ENCODE measurements around the gene GNGT1. TPM values are rescaled to one million over a fixed set of nuclear protein-coding genes. Genes with fewer than 3 reads are reported as not detected.

GNGT1 gene
- total RNA-seq, 1 donor from 2014 or later = not detected

DNA sequence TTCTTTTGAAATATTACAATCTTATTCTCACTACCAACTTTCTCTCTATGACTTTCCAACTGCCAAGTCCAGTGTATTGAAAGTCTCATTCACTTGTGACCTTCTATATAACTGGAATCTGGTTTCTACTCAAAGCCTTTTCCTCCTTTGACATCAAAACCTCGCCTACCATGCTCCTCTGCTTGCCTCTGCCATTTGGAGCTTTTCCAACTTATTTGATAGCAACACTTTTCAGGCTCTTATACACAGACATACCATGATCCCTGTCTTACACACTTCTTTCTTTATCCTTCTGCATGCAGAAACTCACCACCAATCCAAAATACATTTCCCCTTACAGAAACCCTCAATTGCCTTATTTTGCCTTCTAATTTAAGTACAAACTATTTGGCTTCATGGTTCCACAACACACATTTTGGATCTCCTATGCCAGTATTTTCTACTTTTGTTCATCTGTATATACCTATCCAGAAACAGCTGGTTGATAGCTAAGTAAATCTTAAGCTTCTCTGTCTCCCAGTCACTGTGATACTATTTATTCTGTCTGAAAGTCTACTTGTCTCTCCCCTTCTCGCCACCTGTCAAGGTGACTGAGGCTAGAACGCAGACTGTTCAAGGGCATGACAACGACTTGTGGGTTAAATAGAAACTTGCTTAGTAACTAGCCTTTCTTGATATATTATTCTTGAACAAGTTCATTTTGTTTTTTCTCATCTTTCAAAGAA, 37.6 kb downstream of the GNGT1 start:
- DNase-seq = no peak

DNA sequence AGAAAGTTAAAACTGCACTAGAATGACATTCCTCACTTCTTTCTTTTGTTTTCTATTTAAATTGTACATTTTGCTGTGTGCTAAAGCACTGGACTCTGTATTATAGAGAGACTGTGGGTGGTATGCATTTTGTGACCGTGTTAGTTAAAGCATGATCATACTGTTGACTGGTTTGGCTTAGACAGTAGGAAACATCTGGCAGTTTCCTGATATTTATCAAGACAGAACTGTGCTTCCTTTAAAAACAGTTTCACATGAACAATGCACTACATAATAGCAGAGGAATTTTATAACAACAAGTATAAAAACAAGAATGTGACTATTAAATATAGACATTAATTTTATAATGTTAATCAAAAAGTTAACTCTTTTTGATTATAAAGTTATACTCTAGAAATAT, 38.3 kb downstream of the GNGT1 start:
- DNase-seq = no peak

DNA sequence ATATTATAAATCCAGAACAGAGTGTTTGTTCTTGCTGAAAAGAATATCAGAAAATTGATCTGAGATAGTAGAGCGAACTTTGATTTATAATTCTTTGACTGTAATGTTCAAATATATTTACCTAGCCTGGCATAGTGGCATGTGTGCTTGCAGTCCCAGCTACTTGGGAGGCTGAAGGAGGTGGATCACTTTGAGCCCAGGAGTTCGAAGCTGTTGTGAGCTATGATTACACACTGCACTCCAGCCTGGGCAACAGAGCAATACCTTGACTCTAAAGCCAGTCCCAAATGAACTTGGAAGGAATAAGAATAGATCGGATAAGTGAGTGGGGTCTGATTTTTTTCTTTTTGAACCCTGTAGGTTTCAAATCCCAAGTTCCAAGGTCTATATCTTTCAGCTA, 38.7 kb downstream of the GNGT1 start:
- no peak for DNase-seq

DNA sequence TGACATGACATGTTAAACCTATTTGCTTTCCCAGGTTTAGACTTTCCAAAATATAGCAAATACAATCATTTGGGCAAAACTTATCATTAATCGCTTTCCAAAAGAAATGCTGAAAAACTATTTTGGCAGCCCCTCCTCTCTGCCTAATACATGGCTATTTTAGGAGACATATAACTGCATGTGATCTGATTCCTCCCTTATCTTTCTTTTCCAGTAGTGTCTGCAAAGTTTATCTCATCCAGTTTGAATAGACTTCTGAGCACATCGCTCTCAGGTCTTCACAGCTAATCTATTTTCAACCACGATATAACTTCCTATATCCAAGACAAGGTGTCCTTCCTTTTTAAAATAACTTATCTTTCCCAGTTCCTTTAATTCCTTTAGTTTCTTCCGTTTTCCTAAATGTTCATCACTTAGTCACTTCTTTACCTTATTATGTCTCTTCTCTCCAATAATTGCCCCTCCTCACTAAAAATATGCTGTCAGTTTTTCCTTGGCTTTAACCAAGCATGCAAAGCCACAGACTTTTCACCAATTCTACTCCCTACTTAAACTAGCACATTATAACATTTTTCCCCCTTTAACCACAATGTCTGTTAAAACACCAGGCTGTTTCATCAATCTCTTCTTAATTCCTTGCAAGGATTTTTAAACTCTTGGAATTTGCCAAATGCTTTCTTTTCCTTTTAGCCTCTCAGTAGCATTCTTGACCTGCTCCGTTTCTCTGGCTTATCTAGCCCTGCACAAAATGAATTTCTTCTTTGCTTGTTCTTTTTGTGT, 39.6 kb downstream of the GNGT1 start:
- DNase-seq = no peak

DNA sequence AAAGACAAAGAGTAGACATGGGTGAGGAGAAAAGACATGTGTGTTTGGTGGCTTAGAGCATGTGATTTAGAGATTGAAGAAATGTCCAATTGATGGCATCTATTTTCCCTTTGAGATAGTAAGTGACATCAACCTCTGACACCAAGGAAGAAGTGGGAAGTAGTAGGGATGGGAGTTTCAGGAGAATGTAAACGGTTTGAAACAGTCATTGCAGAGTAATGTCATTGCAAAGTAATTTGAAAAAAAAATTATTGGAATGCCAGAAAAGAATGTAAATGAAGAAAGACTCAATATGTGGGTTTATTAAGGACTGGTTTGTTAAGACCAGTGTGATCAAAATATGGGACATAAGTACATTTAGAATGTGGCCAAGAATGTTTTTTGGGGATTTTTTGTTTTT, 41.7 kb downstream of the GNGT1 start:
- no peak for DNase-seq

DNA sequence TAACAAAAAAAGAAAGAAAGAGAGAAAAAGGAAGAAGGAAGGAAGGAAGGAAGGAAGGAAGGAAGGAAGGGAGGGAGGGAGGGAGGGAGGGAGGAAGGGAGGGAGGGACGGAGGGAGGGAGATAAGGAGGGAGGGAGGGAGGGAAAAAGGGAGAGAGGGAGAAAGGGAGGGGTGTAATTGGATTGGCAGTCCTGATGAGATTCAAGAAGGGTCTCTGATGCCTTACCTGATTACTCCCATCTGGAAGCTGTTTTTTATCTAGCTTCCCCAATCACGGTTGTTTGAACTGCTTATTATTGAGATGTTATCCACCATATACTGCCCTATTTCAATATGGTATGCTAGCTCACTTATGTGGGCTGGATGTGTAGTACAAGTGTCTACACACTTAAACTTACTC, 42.5 kb downstream of the GNGT1 start:
- DNase-seq = no peak

DNA sequence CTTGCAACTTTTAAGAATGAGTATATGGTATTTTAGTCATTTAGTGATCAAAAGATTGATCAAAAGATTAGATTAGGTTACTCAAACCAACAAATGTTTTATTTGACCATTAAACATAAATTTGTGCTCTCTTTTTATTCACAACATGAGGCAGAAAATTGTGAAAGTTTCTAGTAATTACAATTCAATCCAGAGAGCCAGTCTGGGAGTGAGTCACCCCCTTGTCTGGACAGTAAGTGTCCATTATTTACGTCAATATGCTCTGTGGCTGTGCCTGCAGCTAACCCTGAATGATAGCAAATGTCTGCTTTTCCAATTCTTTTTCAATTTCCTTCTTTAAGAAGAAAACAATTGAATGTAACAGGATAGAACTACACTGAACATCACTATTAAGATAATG, 43.1 kb downstream of the GNGT1 start:
- no peak for DNase-seq

DNA sequence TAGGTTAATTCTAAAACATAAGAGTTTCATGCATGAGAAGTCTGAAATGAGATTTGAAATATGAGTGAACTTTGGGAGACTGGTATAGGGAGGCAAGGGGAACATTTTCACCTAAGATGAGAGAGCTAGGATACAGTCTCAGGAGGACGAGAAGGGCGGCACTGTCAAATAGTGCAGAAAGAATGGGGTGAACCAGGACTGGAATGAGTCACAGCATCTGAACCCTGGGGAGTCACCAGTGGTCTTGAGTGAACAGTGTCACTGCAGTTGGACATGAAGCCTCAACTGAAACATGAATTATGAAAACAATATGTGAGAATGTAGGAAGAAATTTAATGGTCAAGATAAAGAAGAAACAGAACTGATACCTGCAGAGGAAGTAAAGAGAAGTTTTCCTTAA, 48.9 kb downstream of the GNGT1 start:
- DNase-seq = no peak

DNA sequence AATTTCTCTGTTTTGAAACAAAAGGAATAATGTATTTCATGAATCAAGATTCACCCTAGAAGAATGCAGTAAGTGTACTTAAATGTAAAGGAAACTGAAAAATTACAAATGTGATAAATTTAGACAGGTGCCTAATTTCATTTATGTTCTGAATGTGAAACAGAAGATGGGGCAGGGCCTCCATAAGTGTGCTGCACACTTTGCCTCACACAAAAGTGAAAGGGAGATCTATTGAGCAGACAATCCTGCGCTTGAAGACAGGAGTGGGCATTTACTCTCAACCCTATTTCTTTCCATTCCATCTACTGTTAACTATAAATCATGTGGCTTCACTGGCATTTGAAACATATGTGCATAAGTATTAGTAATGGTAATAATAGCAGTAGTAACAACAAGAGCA, 51.4 kb downstream of the GNGT1 start:
- DNase-seq = no peak

DNA sequence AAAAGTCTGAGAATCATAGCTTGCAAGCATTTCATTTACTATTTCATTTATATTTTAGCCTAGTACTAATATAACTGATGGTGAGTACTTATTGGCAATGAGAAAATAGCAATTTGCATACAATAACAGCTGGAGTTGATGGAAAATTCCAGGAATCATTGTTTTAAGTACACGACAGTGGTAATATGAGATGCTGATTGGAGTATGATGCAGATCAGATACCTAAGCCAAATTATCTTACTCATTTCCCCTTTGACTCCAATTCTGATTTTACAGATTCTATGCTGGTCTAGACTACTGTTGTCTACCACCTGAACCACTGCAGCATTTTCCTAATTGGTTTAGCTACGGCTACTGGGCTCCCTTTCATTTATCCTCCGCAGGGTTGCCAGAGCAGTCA, 51.8 kb downstream of the GNGT1 start:
- no peak for DNase-seq

DNA sequence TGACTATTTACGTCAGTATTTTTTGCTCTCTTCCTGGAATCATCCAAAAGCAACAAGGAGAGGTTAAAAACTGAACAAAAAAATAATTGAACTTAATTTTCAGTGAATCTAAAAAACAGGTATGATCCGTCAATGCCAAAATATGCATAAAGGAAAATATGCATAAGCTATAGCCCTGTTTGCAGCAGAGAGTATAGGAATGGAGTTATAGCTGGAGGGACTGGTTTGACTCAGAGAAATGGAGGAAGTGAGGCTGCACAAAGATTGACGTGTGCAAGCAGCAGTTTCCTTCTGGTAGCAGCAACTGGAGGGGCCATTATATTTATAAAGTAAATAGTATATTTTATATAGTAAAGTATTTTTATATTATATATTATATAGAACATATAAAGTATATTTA, 52.3 kb downstream of the GNGT1 start:
- no peak for DNase-seq

Small RNA genes lying within 50 kb of the gene (small RNA-seq; reads per million reads assigned to genes)
- not detected for gene AC002076.2

Other genes starting within 250 kb of the GNGT1 start
- gene TFPI2, start 15.8 kb upstream of the GNGT1 start, total RNA-seq = 0.31 TPM
- 4.5 TPM for gene GNG11, start 15.2 kb downstream of the GNGT1 start, total RNA-seq
- gene BET1, start 97.8 kb downstream of the GNGT1 start, total RNA-seq = 30.1 TPM

All from occipital lobe (tissue), 3 donors.